HL-60/S4 treated with retinoic acid at 250 ng/mL for 4 days and 3 days (cell line): ENCODE data around the gene GRK6.

ENCODE experiments used
- in situ Hi-C: fragments of 300-500 bp; cut with MboI; formaldehyde crosslinking; loops from 2 replicates; pipeline ENCODE4 v1.7.0; 2022; ENCODE audit warnings: low sequenced_read_pairs

GRK6 gene

DNA sequence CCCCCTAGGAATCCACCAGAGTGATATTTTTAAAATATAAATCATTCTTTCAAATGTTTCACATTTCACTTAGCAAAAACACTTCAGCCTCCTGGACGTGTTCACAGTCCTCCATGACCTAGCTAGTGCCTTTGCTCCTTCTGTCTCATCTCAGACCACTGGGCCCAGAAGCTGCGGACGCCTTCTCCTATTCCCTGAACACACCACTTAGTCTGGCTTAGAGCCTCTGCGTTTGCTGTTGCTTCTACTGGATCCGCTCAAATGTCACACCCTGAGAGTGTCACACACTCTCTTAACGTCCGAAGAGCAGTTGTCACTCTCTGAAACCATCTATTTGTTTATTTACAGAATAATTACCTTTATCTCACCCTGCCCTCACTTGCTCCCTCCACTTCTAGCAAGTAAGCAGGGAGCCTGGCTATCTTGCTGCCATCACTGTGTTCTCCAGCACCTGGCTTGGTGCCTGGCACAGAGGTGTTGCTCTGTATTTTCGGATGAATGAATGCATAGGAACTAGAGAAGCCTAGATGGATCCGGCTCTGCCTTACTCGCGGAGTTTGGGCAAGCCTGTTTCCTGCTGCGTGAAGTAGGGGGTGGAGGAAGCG lies 1.2 kb upstream of the GRK6 start:
- in situ Hi-C loops = no loop called here

DNA sequence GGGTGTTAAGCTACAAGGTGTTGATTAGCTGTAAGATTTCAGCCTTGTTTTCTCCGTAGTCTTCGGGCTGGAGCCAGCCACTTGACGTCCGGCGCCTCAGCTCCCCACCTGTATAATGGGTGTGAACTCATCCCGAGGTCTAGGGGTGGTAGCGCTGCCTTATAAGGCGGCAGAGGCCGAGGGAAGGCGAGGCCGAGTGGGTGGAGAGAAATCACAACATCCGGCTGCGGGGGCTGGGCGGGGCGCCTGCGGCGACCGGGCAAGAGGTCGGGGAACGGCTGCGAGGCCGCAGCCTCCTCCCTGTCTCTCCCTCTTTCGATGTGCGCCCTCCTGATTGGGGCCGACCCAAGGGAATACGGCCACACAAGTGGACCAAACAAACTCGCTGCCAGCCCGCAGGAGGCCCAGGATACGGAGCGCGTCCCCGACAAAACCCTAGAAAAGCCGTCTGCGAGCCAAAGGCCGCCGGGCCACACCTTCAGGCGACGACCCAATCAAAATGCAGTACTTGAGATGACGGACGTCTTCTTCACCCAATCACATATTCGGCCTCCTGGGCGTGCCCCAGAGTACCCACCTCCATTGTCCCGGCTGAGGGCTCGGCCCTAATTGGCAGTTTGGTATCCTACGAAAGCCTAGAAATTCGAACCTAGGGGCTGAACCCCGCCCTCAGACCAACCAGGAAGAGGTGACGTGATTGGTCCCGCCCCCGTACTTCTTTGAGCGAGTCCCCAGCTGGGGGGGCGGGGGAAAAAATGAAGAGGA lies 493 bp upstream of the GRK6 start:
- in situ Hi-C loops = no loop called here

DNA sequence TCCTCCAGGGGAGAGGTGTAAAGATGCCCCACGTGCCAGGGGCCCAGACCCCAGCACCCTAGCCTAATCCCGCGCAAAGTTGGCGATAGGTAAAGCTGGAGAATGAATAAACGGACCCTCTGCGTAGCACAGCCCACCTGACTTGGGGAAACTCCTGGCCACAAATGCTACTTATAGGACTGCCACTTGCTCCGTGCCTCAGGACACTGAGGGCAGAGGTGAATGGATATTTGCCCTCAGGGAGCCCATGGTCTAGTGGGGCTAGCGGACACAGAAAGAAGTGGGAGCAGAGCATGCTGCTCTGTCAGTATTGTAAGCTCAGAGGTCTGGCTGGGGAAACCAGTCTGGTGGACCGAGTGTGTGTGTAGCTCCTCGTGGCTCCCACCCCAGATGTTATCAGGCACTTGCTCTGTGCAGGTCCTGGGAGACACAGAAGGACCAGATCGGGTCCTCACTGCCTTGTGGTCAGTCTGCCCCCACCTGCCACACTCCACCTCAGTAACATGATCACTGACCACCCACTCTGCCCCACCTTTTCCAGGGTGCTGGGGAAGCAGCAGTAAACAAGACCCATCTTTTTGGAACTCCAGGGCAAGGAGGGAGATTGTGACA lies 841 bp downstream of the GRK6 start:
- in situ Hi-C loops = no loop called here

DNA sequence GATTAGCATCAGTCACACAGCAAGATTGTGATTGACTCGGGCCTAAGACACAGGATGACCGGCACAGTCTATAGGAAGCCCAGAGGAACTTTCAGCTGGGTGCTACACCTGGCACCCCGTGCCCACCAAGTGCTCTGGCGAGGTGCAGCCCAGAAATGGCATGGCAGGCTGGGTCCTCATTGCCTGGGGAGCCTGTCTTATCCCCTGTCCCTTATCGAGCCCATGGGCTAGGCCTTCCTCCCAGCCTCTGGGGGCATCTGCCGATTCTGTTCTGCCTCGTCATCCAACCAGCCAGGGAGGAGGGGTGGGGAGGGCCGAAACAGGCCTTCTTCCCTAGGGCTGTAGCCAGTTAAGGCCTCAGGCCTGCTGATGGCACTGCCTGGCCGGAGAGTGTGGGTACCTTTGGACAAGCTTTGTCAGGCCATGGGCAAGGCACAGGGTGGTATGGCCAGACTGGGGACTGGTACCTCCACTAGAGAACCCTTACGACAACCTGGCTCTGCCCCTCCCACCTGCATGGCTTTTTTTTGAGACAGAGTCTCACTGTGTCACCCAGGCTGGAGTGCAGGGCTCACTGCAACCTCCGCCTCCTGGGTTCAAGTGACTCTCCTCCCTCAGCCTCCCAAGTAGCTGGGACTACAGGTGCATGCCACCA lies 1.6 kb downstream of the GRK6 start:
- in situ Hi-C loops = no loop called here

DNA sequence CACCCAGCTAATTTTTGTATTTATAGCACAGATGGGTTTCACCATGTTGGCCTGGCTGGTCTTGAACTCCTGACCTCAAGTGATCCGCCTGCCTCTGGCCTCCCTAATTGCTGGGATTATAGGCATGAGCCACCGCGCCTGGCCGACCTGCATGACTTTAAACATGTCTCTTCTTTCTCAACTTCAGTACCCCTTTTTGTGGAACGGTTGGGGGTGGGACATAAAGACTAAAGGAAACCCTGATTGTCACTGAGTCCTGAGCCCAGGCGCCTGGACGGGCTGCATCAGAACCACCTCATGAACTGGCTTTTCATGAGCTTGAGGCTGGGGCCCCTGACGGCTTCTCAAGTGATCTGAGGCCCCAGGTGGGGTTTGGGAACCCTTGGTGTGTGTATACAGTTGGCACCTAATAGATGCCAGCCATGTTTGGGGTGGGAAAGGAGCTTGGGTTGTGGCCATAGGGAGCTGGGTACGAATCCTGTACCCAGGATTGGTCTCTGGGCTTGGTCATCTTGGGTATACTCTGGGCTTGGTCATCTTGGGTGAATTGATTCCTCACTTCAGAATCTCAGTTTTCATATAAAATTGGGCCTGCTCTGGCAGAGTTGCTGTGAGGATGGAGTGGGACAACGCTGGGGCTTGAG lies 2.2 kb downstream of the GRK6 start:
- in situ Hi-C loops = no loop called here

DNA sequence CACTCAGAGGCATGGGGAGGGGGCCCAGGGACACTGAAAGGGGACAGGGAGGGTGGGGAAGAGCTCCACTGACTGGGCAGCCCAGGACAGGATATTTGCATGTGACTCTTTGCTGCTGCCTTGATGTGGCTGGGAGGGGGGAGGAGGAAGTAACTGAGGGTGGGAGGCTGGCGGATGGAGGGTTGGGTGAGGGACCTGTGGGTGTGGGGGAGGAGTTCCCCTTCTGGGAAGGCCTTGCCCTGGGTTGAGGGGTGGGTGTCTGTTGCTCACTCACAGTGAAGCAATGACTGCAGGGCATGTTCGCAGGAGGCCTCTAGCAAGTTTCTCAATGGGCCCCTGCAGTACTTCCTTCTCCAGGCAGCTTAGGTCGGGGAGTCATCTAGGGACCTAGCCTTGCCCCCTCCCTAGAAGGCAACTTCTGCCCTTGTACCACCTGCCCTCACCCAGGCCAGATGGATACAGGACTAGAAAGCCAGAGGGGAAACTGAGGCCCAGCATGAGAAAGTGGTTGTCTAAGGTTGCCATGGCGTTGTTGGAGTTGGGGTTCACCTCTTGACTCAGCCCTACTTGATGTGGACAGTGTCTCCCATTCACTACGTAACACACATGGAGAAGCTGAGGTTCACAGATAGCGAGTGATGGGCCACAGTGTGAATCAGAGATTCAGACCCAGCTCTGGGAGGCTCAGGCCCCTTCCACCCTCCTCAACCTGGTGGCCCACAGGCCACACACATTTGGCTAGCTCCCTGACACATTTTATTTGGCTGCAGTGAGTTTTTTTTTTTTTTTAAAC lies 3.0 kb downstream of the GRK6 start:
- in situ Hi-C loops = no loop called here

DNA sequence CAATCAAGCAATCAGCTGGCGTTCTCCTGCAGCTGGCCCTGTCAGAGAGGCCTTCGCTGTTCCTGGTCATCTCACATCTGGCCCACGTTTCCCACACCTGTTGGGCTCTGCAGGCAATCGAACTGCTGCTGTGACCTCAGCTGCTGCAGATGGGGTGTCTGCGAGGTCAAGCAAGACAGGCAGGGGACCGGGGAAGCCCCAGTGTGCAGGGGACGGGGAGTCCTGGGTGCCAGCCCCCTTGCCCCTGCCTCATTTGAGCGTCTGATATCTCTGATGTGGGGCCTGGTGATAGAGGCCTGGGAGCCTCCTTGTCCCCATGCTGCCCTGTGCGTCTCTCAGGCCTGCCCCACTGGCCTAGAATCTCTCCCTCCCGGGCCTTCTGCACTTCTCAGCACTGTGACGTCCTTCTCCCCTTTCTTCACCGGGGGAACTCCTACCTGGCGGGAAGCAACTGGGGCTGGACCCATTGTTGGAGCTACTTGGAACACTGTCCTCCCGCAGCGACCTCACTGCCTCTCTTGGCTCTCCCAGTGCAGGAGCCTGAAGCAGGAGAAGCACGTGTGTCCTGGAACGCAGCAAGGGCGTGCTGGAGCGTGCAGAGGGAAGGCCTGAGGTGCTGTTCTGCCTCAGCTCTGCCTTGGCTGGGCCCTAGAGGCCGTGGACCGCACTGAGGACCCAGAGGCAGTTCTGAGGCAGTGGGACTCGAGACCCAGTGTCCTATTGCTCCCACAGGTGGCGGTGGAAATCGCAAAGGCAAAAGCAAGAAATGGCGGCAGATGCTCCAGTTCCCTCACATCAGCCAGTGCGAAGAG lies 3.9 kb downstream of the GRK6 start:
- in situ Hi-C loops = no loop called here

DNA sequence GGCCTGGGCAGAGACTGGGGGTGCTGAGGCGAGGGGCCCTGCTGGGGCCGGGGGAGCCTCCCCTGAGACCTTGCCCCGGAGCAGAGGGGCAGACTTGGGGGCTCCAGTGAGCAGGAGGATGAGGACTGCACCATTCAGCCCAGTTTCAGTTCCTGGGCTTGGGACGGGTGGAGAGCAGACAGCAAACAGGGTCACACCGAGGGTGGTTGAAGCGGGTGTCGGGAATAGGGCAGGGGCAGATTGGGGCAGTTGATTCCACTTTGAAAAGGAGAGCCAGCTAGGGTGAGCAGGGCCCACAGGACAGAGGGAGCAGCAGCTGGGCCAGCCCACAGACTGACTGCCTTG lies 4.5 kb downstream of the GRK6 start:
- in situ Hi-C loops = no loop called here

DNA sequence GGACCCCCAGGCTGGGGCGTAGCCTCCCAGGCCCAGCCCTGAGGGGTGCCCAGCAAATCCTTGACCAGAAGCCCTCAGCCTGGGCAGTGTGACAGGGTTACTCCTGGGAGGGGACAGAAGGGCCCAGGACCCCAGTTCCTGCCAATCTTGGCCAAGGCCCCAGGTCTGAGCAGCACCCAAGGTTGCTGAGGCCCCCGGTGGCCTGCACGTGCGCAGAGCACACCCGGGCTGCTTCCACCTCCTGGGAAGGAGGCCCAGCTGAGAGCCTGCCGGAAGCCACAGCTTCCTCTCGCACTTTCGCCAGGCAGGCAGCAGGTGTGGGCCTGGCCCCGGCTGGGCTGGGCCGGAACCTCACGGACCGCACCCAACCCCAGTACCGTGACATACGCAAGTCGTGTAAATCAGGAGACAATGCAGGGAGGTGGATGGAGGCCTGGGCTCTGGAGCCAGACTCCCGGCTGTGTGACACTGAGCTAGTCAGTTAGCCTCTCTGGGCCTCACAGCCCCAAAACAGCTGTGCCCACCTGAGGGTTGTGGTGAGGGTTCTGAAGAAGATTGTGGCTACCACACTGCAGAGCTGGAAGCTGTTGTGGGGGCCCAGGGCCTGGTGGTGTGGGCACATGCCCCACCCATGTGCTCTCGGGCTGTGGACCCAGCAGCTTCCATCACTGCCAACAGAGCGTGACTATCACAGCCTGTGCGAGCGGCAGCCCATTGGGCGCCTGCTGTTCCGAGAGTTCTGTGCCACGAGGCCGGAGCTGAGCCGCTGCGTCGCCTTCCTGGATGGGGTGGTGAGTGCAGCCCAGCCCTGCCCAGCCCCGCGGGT lies 5.1 kb downstream of the GRK6 start:
- in situ Hi-C loops = no loop called here

DNA sequence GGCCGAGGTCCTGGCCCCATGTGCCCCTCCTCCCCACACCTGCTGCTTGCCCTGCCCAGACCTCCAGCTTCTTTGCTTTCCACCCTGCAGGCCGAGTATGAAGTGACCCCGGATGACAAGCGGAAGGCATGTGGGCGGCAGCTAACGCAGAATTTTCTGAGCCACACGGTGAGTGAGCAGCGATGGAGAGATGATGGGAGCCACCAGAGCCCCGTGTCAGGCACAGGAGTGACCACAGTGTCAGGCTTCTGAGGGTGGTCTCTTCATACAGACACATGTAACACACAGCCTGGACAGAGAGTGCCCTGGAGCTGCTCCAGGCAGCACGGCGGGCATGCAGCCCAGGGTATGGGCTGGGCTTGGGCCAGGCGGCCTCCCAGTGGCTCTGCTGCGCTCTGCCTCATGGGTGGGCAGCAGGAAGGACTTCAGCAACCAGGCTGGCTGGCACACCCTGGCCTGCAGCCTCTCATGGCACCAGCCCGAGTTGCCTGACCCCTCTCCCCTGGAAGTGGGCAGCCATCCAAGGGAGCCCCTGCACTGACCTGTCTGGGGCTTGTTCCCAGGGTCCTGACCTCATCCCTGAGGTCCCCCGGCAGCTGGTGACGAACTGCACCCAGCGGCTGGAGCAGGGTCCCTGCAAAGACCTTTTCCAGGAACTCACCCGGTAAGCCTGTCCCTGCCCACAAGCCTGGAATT lies 5.8 kb downstream of the GRK6 start:
- in situ Hi-C loops = no loop called here

DNA sequence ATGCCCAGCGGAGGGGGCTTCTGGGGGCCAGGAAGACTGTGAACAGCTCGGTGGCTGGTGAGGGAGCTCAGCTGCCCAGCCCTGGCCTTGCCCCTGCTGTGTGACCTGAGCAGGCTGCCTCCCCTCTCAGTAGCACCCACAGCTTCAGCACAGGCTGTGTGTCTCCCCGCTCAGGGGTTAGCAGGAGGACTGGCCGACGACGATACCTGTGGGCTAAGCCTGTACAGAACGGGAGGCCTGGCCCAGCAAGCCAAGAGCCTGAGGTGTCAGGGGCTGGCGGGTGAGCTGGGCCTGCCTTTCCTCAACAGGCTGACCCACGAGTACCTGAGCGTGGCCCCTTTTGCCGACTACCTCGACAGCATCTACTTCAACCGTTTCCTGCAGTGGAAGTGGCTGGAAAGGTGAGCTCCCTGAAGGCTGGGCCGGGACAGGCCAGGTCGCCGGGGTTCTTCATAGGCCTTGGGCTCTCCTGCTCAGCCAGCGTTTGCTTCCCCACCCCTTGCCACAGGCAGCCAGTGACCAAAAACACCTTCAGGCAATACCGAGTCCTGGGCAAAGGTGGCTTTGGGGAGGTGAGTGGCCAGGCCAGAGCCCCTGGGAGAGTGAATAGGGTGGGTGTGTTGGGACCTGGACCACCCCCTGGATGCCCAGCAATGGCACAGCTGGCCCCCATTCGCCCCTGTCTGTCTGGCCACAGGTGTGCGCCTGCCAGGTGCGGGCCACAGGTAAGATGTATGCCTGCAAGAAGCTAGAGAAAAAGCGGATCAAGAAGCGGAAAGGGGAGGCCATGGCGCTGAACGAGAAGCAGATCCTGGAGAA lies 6.6 kb downstream of the GRK6 start:
- in situ Hi-C loops = no loop called here

DNA sequence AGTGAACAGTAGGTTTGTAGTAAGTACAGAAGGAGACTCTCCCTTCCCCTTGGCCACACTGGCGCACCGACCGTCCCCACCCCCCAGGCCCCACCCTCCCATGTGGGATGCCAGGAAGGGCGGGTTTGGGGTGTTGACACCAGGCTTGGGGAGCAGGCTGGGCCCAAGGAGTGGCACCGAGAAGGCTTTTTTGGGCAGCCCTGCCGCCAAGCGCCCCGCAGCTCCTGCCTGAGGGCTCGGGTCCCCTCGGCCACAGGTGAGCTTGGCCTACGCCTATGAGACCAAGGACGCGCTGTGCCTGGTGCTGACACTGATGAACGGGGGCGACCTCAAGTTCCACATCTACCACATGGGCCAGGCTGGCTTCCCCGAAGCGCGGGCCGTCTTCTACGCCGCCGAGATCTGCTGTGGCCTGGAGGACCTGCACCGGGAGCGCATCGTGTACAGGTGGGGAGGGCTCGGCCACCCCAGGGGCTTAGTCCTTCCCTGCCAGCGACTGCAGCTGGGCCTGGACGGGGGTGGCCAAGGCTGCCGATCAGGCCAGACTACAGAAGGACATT lies 7.3 kb downstream of the GRK6 start:
- in situ Hi-C loops = no loop called here

DNA sequence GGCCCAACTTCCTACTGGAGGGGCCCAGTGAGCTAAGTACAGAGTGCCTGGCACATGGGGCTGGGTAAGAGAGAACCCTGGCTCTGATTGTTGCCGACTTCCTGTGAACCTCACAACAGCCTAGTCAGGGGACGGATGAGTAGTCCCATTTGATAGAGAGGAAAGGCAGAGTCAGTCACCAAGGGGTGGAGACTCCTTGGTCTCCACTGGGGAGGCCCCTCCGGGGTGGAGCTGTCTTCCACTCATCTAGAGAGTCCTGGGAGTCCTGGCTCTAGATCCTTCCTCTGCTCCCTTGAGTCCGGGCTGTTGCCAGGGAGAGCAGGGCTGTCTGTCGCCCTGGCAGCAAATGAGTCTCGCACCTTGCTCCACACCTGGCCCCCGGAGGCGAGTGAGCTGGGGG lies 8.0 kb downstream of the GRK6 start:
- in situ Hi-C loops = no loop called here

DNA sequence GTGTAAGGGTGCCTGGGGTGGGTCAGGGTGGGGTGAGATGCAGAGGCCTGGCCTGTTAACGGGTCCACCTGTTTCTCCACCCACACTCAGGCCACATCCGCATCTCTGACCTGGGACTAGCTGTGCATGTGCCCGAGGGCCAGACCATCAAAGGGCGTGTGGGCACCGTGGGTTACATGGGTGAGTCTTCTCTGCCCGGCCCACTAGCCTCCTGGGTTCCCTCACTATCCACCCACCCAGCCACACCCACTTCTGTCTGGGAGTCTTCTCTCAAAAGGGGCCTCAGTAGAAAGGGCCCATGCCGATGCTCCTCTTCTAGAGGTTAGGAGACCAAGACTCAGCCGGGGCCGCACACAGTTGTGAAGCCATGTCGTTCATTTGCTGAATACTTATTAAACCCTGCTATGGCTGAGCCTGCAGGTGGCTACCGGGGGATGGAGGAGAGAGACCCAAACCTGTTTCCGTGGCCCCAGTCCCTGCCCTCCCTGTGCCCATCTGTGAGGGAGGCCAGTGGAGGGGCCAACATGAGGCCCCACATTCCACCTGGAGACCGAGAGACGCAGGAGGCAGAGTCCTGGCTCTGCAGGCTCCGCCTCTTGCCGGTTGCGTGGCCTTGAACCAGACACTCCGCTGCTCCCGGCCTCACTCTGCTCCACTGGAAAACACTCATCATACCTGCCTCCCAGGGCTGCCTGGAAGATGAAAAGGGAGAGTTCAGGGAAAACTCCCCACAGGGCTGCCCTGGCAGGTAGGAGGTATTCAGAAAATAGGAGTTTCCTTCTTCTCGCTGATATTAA lies 8.7 kb downstream of the GRK6 start:
- in situ Hi-C loops = no loop called here

DNA sequence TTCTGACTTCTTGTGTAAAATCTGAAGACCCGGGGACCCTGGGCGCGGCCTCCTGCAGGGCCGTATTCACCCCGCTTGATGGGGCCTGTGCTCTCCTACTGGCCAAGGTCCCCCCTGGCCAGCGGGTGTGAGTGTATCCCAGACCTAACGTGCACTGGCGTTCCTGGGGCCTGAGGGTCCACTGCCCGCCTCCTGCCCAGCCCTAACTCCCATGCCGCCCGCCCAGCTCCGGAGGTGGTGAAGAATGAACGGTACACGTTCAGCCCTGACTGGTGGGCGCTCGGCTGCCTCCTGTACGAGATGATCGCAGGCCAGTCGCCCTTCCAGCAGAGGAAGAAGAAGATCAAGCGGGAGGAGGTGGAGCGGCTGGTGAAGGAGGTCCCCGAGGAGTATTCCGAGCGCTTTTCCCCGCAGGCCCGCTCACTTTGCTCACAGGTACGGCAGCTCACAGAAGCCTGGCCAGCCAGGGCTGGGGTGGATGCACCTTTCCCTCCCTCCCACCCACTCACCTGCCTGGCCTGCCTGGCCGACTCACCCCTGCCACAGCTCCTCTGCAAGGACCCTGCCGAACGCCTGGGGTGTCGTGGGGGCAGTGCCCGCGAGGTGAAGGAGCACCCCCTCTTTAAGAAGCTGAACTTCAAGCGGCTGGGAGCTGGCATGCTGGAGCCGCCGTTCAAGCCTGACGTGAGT lies 9.5 kb downstream of the GRK6 start:
- in situ Hi-C loops = no loop called here

DNA sequence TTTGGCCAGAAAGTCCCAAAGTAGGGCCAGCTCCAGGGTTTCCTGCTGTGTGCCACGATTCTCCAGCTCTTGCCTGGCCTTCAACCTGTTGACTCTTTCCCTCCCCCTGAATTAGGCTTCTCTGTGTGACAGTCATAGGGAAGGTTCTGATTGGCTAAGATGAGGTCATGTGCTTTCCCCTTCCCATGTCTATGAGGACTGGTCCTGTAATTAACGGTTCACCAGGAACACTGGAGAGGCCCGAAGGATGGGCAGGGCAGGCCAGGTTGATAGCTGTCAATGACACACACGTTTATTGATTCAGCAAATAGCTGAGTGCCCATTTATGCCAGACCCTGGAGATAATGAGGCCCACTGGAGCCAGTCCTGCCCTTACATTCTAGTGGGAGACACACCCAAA lies 11.1 kb downstream of the GRK6 start:
- in situ Hi-C loops = no loop called here
